IPS-11a (cell line): ENCODE measurements around the gene PPP2R1B.
"Not testable (repeated sequence)": the region's sequence is repeated elsewhere in the genome, so short reads cannot be mapped to it uniquely, and the experiment has no call there.

Experiments
- H3K4me3 ChIP-seq: one replicate; pipeline ENCODE4 v1.5.1; 2013; ENCODE audit warnings: low read depth, low read length, control low read depth

PPP2R1B gene

GRCh38 chr11:111784311-111784710, 18.1 kb upstream of the PPP2R1B start:
- not testable (repeated sequence) for H3K4me3 ChIP-seq

GRCh38 chr11:111782109-111782741, 16.0 kb upstream of the PPP2R1B start:
- H3K4me3 ChIP-seq: no peak overlapping the region

GRCh38 chr11:111779118-111779517, 12.9 kb upstream of the PPP2R1B start:
- no peak overlapping the region for H3K4me3 ChIP-seq

GRCh38 chr11:111778047-111778558, 11.9 kb upstream of the PPP2R1B start:
- no peak overlapping the region for H3K4me3 ChIP-seq

DNA sequence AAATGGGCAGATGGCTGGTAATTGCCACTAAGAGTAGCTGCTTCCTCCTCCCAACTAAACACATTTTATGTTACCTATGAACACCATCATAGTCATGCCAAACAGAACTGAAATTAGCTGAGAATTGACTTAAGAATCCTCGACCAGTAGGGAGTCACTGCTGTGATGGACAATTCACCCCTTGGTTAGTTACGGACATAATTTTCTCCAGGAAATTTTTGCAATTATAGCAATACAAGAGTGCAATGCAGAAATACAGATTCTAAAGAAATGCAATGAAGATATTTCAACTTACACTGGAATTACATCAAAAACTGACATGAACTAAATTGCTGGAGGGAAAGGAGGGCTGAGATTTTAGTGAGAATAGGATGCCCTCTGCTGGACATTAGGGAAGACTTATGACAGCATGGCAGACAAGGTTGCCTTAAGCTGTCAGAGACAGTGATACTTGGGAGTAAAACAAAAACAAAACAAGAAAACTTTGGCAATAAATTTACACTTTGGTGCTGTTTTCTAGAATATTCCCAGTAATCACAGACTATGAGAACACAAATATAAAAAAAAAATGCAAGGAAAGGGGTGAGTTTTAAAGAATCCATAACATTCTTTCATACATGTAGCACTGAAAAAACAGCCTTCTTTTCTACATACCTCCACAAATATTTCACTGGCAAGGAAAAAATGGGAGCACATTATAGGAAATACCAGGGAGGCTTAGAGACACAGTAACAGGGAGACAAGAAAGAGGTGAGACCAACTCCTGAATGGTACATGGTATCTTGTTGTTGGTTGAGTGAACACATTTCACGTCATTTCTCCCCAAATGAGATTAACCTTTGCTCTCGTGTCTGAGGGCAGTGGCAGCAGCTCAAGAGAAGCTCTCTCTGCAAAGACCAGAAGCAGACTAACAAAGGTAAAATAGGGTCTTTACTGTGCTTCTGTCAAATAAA, 11.2 kb upstream of the PPP2R1B start:
- no peak overlapping the region for H3K4me3 ChIP-seq

DNA sequence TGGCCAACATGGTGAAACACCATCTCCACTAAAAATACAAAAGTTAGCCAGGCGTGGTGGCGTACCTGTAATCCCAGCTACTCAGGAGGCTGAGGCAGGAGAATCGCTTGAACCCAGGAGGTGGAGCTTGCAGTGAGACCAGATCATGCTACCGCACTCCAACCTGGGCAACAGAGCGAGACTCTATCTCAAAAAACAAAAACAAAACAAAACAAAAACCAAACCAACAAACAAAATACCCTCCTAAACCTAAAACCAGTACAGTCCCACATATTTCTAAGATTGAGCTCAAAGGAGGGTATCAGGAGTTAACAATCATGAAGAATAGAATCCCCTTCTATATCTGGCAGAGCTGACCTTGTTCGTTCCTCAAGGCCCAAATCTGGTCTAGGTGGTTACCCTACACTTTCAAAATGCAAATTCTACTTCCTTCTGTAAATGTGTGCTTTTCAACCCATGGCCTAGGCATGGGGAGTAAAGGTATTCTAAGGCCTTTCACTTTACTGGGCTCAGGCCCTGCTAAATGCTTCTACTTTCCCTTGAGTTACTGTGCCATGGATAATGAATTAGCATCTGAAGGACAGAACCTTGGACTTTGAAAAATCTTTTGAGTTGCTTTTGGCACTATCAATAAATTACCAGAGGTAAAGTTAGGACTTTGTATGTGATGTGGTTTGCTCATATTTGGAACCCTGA, 10.4 kb upstream of the PPP2R1B start:
- no peak overlapping the region for H3K4me3 ChIP-seq

GRCh38 chr11:111774955-111775710, 8.9 kb upstream of the PPP2R1B start:
- no peak overlapping the region for H3K4me3 ChIP-seq

GRCh38 chr11:111772535-111772934, 6.3 kb upstream of the PPP2R1B start:
- no peak overlapping the region for H3K4me3 ChIP-seq

GRCh38 chr11:111771205-111771604, 5.0 kb upstream of the PPP2R1B start:
- not testable (repeated sequence) for H3K4me3 ChIP-seq

- no peak overlapping the region for H3K4me3 ChIP-seq
These were observed 4.5 kb upstream of the PPP2R1B start for GRCh38 chr11:111770581-111771134.

DNA sequence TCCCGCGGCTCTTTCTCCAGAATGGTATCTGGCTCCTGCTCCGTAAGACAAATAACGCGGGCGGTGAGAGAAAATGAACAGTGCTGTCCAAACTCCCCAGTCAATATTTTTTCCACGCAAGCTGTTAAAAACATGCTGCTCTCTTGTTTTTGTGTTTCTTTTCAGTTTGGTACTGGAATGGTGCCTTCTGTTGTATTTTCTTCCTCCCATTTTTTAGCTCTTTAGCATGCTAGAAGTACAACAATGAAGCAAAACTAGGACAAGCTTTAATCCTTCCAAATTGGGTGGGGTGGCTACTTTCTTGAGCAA, 599 bp upstream of the PPP2R1B start:
- H3K4me3 ChIP-seq: peak overlapping the region; percentile 96

DNA sequence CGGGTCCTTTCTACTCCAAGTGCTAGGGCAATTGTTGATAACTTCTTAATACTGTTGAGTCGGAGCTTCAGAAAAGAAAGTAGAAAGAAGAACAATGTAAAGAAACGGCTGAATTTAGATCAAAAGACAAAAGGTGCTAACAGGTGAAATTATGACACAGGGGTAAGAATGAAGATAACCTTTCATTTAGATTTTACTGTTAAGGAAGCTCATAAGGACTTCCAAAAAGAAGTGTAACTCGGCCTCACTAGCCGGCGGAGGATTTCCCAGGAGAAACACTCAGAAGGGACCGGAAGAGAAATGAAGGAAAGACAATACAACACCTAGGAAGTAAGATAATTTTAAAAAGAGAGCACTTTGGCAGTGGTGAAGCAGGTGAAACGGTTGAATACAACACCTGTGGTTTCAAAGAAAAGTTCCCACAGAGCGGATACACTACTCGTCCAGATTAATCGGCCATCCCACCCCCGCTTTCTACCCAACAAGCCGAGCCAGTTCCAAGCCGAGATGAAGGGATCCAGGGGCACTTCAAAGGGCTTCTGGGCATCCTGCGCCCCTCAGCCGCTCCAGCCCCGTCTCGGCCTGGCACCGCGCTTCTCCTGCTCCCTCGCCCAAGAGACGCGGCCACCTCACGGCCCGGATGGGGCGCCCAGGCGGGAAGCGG, 737 bp downstream of the PPP2R1B start:
- peak overlapping the region; percentile 96 for H3K4me3 ChIP-seq

GRCh38 chr11:111764621-111765020, 1.6 kb downstream of the PPP2R1B start:
- no peak overlapping the region for H3K4me3 ChIP-seq

GRCh38 chr11:111762981-111763643, 3.1 kb downstream of the PPP2R1B start:
- H3K4me3 ChIP-seq: no peak overlapping the region

DNA sequence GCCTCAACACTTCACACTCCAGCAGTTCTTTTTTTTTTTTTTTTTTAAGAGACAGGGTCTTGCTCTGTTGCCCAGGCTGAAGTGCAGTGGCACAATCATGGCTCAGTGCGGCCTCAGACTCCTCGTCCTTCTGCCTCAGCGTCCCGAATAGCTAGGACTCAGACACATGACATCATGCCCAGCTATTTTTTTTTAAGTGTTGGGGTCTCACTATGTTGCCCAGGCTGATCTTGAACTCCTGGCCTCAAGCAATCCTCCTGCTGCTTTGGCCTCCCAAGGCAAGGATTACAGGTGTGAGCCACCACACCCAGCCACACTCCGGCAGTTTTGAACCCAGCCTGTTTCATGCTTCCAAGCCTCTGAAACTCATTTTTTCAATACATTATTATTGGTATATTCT, 3.7 kb downstream of the PPP2R1B start:
- H3K4me3 ChIP-seq: no peak overlapping the region

DNA sequence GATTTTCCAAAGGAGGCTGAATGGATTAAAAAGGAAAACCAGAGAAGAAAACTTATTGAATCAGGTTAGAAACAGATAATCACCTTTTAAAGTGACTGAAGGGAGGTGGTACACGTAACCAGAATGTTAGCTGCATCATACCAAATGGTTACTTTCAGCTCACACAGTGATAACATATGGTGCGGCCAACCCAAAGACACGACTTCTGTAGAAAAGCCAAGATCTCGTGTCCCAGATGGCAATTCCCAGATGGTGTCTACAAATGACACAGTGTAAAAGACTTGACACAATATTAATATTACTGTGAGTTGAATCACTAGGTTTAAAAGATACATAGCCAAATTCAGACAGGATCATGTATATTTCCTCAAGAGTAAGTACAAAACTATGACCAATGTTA, 5.2 kb downstream of the PPP2R1B start:
- H3K4me3 ChIP-seq: no peak overlapping the region

- no peak overlapping the region for H3K4me3 ChIP-seq
These were observed 6.3 kb downstream of the PPP2R1B start for GRCh38 chr11:111759778-111760407.

DNA sequence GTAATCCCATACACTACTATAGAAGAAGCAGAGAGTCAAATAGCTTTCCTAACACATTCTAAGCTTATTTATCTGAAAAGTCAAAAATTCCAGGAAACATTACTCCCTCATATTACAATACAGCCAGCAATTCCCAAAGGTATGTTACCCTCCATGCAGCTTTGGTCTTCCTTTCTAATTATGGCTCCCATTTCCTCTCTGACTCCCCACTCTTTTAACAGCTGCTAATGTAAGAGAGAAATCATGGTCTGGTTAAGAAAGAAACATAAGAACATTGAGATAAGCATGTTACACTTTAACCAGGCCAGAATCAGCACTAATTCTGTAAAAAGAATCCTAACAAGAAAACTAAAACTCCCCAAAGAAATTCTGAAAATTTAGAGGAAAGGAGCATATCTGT, 6.8 kb downstream of the PPP2R1B start:
- no peak overlapping the region for H3K4me3 ChIP-seq

GRCh38 chr11:111756097-111756496, 10.1 kb downstream of the PPP2R1B start:
- H3K4me3 ChIP-seq: no peak overlapping the region
